Left renal cortex interstitium (tissue), 4 donors: ENCODE measurements around the gene FCHSD2. TPM values are rescaled to one million over a fixed set of nuclear protein-coding genes. Genes with fewer than 3 reads are reported as not detected.

Experiments used
- polyA plus RNA-seq, 4 donors: library from polyadenylated mRNA; unstranded; fragments of 120-200 nt; gene quantifications; one replicate each; pipeline ENCODE4 v1.2.1, GENCODE V29; 2013; ENCODE audit not compliant: insufficient read length in 4 of 4

Gene FCHSD2
- polyA plus RNA-seq, 4 donors = 36.1 to 43.2 (median 37.8) TPM

Other genes with a start within 250 kb of the FCHSD2 start
- gene P2RY2, start 76.0 kb upstream of the FCHSD2 start, polyA plus RNA-seq = 1 to 10 TPM in 2 of 4 donors, under 1 TPM in 2; 0.68 to 1.1 (median 0.91) TPM
- 1 to 10 TPM in 3 of 4 donors, under 1 TPM in 1; 0.69 to 2.0 (median 1.1) TPM for gene P2RY6, start 130.0 kb upstream of the FCHSD2 start, polyA plus RNA-seq
- gene ARHGEF17, start 166.0 kb upstream of the FCHSD2 start, polyA plus RNA-seq = 100 to 1,000 TPM in 2 of 4 donors, 10 to 100 TPM in 2; 64.5 to 123 (median 97.6) TPM
- 1 to 10 TPM; 2.2 to 4.9 (median 4.3) TPM for gene RELT, start 234.1 kb upstream of the FCHSD2 start, polyA plus RNA-seq